NCI-H446 treated with DMSO at 0.1 percent for 48 hours (cell line): ENCODE results near the gene UNC5C.

Experiments
- DNase-seq: peaks from one replicate; lab custom pipeline; 2025; lab: John Stamatoyannopoulos, UW

The UNC5C gene

DNA sequence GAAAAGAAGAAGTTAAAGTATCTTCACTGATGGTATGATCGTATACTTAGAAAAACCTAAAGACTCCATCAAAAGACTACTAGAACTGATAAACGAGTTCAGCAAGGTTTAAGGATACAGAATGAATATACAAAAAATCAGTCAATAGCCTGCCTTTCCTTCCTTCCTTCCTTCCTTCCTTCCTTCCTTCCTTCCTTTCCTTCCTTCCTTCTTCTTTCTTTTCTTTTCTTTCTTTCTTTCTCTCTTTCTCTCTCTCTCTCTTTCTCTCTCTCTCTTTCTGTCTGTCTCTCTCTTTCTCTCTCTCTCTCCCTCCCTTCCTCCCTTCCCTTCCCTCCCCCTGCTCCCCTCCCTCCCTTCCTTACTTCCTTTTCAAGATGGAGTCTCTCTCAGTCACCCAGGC lies 428.3 kb downstream of the UNC5C start:
- no peak for DNase-seq

DNA sequence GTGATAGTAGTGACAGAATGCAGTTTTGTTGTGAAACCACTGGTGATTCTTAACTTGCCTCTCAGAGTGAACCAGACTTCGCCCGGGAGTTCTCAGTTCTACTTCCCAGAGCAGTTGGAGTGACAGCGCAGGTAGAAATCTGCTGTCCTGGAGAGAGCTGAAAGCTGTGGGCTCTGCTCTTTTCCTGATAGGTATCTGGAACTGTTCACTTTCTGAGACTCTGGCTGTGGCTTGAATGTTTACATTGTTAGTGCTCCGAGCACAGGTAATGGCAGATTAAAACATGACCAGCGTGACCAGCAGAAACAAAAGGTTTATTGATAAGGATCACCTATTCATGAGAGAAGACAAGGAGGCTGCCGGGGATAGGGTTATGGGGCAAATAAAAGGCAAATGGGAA lies 430.3 kb downstream of the UNC5C start:
- DNase-seq: no peak

- no peak for DNase-seq
Measured at GRCh38 chr4:95114521-95114920, 434.3 kb downstream of the UNC5C start.
